Left kidney (tissue), 8 donors: ENCODE measurements around the gene CFAP58. TPM values are rescaled to one million over a fixed set of nuclear protein-coding genes. Genes with fewer than 3 reads are reported as not detected.

Source experiments
- DNase-seq: peaks from one replicate; pipeline ENCODE4 v3.0.0-alpha.2; 2013
- long read RNA-seq, 8 donors: transcript quantifications; one replicate each; lab custom pipeline, GENCODE V29; 2026
- polyA plus RNA-seq: library from polyadenylated mRNA; unstranded; fragments of 120-200 nt; gene quantifications from one replicate; pipeline ENCODE4 v1.2.1, GENCODE V29; 2013; ENCODE audit not compliant: insufficient read length

CFAP58 gene
- 0.47 TPM for polyA plus RNA-seq
- long read RNA-seq, donor 1 = 0 reads
- long read RNA-seq, donor 2 = 0 reads
- long read RNA-seq, donor 3 = 0 reads
- long read RNA-seq, donor 4 = 0 reads
- long read RNA-seq, donor 5 = 0 reads
- long read RNA-seq, donor 6 = 0 reads
- long read RNA-seq, donor 7 = 0 reads
- long read RNA-seq, donor 8 = 0 reads

- peak; percentile 92 for DNase-seq
These were observed at the start of gene CFAP58 for GRCh38 chr10:104353325-104354048. TSS of gene CFAP58 (plus strand) at chr10:104353833. CDS start at chr10:104353898, 65 bp downstream.

GRCh38 chr10:104304356-104304745 is 49.3 kb upstream of the CFAP58 start:
- DNase-seq = no peak

GRCh38 chr10:104304927-104305326 is 48.7 kb upstream of the CFAP58 start:
- DNase-seq = no peak

DNA sequence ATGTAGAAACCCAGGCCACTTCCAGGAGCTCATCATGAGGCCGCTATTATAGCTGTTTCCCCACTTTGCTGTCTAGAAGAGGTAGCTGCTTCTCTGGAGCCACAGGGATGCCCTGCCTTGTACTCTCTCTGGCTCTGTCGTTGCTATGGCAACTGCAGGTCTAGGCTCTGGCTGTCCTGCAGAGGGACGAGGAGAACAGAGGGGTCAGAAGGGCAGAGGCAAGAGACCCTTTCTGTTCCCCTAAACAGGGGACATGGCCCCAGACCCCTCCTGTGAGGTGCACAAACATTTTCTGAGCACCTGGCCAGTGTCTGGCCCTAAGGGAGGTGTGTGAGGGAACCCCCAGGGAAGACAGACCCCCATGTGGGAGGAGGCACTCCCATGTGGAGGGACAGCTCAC is 46.7 kb upstream of the CFAP58 start:
- no peak for DNase-seq

DNA sequence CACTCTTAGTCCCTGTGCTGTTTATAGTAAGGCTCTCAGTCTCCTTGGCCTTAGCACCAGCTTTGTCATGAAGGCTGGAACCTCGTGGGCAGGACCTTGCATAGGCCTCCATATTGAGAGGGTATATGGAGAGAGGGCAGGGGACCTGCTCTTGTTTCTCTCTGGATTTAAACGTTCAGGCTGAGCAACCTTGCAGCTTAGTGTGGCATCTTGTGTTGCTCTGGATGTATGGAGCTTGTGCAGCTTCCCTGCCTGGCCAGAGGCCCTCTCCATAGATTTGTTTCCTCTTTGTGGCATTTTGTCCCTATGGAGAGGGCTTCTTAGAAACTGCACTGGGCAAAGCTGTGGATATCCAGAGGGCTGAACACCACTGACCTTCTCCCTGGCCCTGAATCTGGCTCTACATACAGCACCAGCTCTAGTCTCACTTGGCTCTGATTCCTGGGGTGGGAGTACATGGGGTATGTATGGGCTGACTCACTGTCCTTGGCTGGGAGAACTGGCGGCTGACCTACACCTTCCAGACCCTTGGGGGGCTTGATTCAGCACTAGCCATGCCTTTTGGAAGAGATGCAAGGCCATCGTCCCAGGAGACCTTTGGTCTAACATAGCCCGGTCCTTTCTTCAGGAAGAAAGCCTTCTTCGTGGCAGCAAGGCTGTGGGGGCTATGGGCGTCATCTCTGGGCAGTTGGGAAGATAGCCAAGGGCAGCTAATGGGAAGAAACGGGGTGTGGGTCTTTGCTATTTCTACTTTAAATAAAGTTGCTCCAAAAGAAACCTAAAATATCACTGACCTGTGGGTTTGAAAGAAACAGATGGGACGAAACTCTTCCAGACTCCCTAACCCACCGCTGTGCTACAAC is 45.8 kb upstream of the CFAP58 start:
- DNase-seq = no peak

- no peak for DNase-seq
These were observed 45.2 kb upstream of the CFAP58 start for GRCh38 chr10:104308439-104308903.

DNA sequence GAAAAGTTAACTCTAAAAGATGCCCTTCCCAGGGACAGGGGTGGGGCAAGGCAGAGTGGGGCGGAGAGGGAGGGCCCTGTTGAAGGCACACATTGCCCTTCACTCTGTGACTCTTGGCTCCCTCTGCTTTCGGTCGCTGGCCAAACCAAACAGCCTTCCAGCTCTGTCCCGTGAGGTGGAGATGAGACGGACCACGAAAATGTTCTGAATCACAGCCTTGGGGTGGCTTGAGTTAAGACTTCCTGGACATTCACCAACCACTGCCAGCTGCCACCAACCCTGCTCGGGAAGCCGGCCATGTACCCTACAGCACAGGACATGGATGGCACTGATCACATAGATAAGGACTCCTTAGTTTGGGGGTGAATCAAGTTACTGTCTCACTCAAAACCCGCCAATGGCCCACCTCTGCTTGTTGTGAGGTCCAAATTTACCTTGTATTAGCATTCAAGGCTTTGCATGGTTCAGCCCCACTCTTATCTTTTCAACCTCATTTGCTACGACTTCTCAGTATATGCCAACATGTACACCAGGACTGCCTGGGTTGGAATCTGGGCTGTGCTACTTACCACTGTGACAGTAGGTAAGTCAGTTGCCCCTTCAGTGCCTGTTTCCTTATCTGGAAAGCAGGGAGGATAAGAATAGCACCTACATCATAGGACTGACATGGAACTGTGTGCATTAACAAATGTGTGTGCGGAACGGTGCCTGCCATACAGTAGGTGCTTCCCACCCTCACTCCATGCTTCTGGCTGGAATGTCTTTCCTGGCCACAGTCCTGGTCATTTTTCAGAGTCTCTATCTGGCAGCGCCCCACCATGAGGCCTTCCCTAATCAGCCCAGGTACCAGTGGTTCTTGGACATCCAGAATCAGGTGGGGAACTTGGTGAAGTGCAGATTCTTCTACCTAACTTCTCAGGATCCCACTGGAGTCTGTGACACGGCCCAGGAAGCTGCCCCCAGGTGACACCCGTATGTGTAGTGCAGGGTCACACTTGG is 43.4 kb upstream of the CFAP58 start:
- no peak for DNase-seq

GRCh38 chr10:104311184-104311720 is 42.4 kb upstream of the CFAP58 start:
- no peak for DNase-seq

DNA sequence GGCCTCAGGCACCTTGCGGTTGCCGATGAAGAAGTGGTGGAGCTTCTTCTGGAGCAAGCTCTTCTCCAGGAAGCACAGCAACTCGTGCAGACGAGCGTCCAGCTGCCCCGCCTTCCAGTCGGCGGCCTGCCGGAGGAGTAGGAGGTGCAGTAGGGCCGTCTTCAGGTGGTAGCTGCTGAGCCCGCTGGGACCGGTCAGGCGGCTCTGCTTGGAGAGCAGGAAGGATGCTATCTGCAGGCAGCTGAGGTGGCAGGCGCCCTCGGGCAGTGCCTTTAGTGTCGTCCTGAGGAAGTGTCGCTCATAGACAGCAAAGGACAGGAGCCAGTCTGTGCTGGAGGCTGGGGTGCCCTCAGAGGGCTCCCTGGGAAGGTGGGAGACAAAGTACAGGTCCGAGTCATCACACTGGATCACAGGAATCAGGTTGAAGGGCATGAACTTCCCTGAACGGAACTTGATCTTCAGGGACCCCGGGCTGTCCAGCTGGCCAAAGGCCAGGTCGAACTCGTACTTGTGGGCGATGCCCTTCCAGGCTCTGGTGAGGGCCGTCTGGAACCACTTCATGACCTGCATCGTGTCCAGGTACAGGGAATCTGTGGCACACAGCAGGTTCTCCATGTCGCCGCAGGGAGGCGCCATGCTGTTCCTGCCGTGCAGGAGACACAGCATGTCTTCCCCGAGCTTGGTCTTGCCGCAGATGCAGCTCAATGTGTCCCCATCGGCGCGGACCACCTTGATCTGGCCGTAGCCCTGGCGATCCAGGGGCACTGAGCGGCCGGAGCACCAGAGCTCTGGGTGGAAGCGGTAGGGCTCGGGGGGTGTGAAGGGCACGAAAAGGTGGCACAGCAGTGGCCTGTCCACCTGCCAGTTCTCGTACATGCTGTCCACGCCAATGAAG is 38.8 kb upstream of the CFAP58 start:
- no peak for DNase-seq

- no peak for DNase-seq
These were observed 38.1 kb upstream of the CFAP58 start for GRCh38 chr10:104315486-104315921.

DNA sequence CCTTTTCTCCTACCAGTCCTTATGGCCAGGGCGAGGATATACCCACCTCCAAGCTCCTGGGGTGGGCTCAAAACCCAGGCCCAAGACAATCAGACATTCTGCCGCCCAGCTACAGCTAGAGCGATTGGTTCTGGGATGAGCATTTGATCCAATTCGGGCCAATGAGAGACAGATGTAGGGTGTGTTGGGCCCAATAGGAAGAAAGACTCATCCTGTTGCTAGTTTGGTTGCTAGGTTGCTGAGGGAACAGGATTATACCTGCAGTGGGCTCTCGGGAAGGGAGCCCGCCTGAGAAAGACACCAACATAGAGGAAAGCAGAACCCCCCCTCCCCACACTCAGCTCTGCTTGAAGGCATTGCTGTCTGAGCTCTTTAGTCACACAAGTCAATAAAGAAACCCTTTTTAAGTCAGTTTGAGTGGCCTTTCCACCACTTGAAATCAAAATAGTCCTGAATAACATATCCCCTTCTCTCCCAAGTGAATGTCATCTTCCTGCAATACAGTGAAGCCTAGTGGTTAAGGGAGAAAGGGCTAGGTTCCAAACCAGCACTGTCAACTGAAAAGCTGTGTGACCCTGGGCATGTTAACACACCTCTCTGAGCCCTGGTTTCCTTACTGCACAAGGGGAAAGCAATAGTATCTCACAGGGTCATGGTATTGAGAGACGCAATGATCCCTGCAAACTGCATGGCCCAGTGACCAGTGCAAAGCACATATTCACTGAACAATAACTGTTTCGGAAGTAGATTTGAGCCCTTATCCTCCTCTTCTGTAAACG is 37.1 kb upstream of the CFAP58 start:
- no peak for DNase-seq

DNA sequence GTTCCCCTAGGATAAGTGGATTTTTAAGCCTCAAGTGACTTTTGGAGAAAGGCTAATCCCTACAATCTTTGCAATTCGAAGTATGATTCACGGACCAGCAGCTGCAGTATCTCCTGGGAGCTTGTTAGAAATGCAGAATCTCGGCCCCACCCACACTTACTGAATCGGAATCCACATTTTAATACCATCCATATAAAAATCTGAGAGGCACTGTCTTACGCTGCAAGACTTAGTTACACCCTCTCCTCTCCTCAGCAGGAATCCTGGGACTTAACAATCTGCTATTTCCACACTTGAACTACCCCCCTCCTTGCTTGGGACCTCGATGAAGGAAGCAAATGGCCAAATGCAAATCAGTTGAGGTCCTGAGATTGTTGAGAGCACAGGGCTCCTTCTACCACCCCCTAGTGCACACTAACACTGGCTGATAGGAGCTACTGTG is 36.3 kb upstream of the CFAP58 start:
- no peak for DNase-seq

DNA sequence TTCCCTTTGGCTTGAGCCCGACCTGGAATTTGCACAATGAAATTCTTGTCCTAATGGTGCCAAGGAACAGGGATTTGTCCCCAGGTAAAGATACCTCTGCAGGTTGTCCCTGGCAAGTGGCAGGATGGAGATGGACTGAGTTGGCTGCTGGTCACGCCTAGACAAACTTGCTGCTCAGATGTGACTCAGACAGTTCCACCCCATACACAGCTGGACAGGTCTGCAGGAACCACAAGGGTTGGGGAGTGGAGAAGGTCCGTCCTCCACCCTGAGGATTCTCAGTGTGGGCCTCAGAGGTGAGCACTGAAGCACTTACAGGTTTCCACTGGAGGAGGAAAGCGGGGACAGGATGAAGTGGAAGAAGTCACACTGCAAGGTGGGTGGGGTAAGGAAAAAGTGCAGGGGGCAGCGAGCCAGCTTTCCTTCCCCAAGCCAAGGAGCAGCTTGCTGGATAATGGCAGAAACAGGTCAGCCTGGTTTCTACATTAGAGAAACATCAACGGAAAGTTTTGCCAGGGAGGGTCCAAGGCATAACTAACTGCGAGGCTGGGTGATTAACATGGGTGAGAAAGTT is 35.8 kb upstream of the CFAP58 start:
- no peak for DNase-seq

GRCh38 chr10:104318326-104318725 is 35.3 kb upstream of the CFAP58 start:
- no peak for DNase-seq

GRCh38 chr10:104318810-104319741 is 34.6 kb upstream of the CFAP58 start:
- no peak for DNase-seq

DNA sequence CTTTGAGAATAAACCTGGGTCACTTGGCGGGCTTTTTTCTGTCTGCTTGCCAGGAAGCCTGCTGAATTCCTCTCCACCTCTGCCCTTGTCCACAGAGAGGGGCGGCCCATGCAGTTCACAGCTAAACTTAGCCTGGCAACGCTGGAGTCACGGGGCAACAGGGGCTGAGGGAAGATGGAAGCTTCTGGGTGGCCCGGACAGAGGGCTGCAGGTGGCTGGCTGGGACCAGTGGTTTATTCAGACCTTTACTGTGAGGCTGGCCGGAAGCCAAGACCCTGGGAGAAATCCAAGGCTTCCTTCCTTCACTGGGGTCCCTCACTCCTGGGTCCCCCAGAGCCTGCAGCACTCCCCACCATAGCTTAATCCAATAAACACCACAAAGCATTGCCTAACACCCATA is 32.4 kb upstream of the CFAP58 start:
- DNase-seq = no peak

- DNase-seq = no peak
These were observed 31.8 kb upstream of the CFAP58 start for GRCh38 chr10:104321725-104322415.
